KMS-11 (cell line): ENCODE measurements around the gene SGCG.

ENCODE experiments used
- H2AFZ ChIP-seq: fragments of 200-600 bp; sonication (generic); 2 replicates; pipeline ENCODE4 v1.6.1; 2016; ENCODE audit warnings: antibody characterized with exemption, mixed run types, low read depth
- H3K27ac ChIP-seq: fragments of 200-600 bp; sonication (generic); 2 replicates; pipeline ENCODE4 v1.6.1; 2016; ENCODE audit warnings: mild to moderate bottlenecking, mixed run types
- H3K27me3 ChIP-seq: fragments of 200-600 bp; sonication (generic); 2 replicates; pipeline ENCODE4 v1.6.1; 2017; ENCODE audit warnings: mild to moderate bottlenecking, low read depth, mixed run types, moderate library complexity; ENCODE audit not compliant: insufficient read depth
- H3K36me3 ChIP-seq: fragments of 200-600 bp; sonication (generic); 2 replicates; pipeline ENCODE4 v1.6.1; 2017; ENCODE audit warnings: mild to moderate bottlenecking, mixed run types; ENCODE audit not compliant: insufficient read depth
- H3K4me1 ChIP-seq: fragments of 200-600 bp; sonication (generic); 2 replicates; pipeline ENCODE4 v1.6.1; 2016; ENCODE audit warnings: mild to moderate bottlenecking, low read depth, mixed run types; ENCODE audit not compliant: poor library complexity, severe bottlenecking
- H3K4me2 ChIP-seq: fragments of 200-600 bp; sonication (generic); 2 replicates; pipeline ENCODE4 v1.7.0; 2016; ENCODE audit warnings: mild to moderate bottlenecking, mixed run types
- H3K4me3 ChIP-seq: fragments of 200-600 bp; sonication (generic); IDR thresholded peaks from 2 replicates; pipeline ENCODE4 v1.6.1; 2017; ENCODE audit warnings: low read depth, low read length, mixed read lengths; ENCODE audit not compliant: insufficient read depth
- H3K79me2 ChIP-seq: fragments of 200-600 bp; sonication (generic); 2 replicates; pipeline ENCODE4 v1.6.1; 2016; ENCODE audit warnings: low read depth, mixed run types; ENCODE audit not compliant: insufficient read depth
- H3K9ac ChIP-seq: fragments of 200-600 bp; sonication (generic); 2 replicates; pipeline ENCODE4 v1.6.1; 2016; ENCODE audit warnings: mild to moderate bottlenecking, mixed run types
- H4K20me1 ChIP-seq: fragments of 200-600 bp; sonication (generic); 2 replicates; pipeline ENCODE4 v1.6.1; 2016; ENCODE audit warnings: mild to moderate bottlenecking, mixed run types; ENCODE audit not compliant: insufficient read depth
- TF ChIP-seq, protein P1 (sequence below): fragments of 200-600 bp; sonication (generic); conservative IDR thresholded peaks from 2 replicates; pipeline ENCODE4 v1.6.1; 2017; ENCODE audit warnings: low read depth, mild to moderate bottlenecking, antibody characterized with exemption, low read length, moderate library complexity, mixed read lengths

SGCG gene

DNA sequence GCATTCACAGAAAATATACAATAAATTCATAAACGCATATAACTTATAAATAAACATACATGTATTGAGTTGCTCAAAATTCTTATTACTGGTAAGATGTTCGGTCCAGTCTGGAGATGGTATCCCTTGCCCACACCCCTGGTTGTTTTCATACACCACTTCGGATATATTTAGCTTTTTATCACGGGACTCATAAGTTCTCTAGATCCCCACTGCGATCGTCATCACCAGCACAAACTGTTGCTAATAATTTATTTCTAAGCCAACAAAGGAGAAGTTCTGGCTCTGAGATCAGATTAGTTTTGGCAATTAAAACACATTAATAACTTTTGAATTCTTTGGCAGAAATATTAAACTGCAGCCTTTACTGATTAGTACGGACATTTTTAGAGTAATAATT is 23.0 kb upstream of the SGCG start:
- Histone ChIP-seq H2AFZ (no peak overlapping the region), H3K4me1 (no peaks in the 10 kb centered on the region), H3K79me2 (no peaks in the 10 kb centered on the region), H3K27ac (no peak overlapping the region), H3K27me3 (no peaks in the 10 kb centered on the region), H3K9ac (no peak overlapping the region), H3K4me2 (no peak overlapping the region), H3K36me3 (no peaks in the 10 kb centered on the region), H4K20me1 (no peaks in the 10 kb centered on the region), H3K4me3 (no peak overlapping the region)
- TF ChIP-seq, protein P1, sequence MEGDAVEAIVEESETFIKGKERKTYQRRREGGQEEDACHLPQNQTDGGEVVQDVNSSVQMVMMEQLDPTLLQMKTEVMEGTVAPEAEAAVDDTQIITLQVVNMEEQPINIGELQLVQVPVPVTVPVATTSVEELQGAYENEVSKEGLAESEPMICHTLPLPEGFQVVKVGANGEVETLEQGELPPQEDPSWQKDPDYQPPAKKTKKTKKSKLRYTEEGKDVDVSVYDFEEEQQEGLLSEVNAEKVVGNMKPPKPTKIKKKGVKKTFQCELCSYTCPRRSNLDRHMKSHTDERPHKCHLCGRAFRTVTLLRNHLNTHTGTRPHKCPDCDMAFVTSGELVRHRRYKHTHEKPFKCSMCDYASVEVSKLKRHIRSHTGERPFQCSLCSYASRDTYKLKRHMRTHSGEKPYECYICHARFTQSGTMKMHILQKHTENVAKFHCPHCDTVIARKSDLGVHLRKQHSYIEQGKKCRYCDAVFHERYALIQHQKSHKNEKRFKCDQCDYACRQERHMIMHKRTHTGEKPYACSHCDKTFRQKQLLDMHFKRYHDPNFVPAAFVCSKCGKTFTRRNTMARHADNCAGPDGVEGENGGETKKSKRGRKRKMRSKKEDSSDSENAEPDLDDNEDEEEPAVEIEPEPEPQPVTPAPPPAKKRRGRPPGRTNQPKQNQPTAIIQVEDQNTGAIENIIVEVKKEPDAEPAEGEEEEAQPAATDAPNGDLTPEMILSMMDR, result no peak

DNA sequence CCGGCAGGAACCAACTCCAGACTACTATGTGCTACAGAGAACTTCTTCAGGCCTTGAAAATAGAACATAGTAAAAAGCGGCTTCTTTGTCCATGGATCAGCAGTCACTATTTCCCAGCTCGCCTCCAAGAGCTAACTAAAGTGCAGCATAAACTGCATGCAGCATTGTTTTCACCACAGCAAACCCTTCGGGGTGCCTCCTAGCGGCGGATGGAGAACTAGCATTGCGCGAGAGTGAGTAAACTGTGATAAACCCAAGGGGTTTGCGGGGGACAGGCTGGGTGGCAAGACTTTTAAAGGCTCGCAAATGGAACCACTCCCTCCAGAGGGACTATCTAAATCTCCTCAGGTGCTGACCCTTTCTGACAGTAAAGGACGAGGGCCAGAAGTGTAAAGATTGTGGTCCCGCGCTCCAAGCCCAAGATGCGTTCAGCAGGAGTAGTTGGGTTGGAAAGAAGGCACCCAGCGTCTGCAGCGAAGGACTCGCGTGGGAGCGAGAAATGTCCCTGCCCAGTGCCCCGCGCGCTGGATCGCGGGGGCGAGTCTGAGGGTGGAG is 21.5 kb upstream of the SGCG start:
- Histone ChIP-seq H3K9ac (no peak overlapping the region), H2AFZ (no peak overlapping the region), H3K4me1 (no peaks in the 10 kb centered on the region), H4K20me1 (no peaks in the 10 kb centered on the region), H3K4me2 (no peak overlapping the region), H3K4me3 (no peak overlapping the region), H3K36me3 (no peaks in the 10 kb centered on the region), H3K27me3 (no peaks in the 10 kb centered on the region), H3K79me2 (no peaks in the 10 kb centered on the region), H3K27ac (no peak overlapping the region)
- TF ChIP-seq, protein P1, result no peak

DNA sequence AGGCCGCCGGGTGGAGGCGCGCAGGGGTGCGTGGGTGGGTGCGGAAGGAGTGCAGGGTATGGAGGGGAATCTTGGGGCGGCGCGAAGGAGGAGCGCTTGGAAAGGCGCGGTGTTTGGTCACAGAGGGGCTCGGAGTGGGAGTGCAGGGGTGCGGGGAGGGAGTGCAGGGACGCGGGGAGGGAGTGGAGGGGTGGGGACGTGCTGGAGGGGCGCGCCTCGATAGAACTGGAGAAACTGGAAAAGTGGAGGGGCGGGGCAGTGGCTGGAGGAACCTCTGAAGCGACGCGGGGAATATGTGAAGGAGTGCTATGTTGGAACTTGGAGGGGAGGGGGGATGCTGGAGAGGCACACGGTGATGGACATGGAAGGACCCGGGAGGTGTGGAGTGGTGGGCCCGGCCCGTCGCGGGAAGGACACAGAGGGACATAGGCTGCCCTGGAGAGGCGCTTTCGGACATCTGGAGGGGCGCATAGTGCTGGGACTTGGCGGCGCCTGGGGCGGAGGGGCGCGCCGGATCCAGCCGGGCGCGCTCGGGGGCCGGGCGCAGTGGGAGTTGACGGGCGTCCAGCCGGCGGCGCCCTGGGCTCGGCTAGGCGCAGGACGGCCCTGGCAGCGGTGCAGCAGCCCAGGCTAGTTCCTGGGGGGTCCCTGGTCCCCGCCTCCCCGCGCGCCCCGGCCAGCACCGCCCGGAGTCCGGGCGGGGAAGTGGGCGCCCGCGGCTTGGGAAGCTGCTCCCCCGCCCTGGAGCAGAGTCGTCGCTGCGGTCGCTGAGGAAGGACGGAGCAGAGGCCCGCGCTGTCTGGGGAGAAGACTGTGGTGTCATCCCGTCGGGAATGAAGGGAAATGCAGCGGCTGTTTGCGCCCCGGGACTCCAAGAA is 20.8 kb upstream of the SGCG start:
- TF ChIP-seq, protein P1, result no peak
- Histone ChIP-seq H3K79me2 (no peaks in the 10 kb centered on the region), H3K4me2 (no peak overlapping the region), H3K27me3 (no peaks in the 10 kb centered on the region), H4K20me1 (no peaks in the 10 kb centered on the region), H3K4me1 (no peaks in the 10 kb centered on the region), H3K36me3 (no peaks in the 10 kb centered on the region), H3K27ac (no peak overlapping the region), H2AFZ (no peak overlapping the region), H3K4me3 (no peak overlapping the region), H3K9ac (no peak overlapping the region)

DNA sequence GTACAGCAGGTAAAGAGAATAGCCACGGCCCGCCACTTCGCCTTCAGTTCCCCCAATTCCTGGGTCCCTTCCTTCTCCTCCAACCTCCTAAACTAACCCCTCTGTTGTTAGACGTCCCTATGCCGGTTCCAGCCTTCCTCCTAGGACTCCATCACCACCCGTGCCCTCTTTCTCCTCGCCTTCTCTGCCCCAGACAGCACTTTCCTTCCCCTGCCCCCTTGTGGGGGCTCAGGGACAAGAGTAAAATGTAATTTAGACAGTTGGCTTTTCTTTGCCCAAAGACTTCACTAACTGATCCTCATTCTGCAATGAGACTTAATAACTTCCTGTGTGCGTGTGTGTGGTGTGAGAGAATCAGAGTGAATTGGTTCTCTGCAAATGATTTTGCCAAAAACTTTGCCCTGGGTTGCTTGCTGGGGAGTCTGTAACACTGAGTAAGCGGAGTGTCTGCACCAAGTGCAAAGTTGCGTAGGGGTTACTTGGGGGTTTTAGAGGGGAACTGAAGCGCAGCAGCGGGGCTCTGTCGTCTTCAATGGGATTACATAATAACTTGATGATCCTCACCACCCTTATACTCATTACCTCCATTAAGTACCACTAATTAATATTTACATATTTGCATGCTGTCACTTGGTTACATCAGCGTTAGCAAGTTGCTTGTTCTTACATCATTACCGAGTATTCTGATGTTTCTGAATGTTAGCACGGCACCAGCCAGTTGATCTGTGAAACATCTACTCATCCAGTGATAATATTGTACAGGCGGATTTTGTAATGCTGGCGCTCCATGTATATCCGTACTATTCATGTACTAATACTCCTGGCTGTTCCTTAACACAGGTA is 19.9 kb upstream of the SGCG start:
- Histone ChIP-seq H3K9ac (no peak overlapping the region), H3K79me2 (no peaks in the 10 kb centered on the region), H3K36me3 (no peaks in the 10 kb centered on the region), H3K4me1 (no peaks in the 10 kb centered on the region), H4K20me1 (no peaks in the 10 kb centered on the region), H3K27me3 (no peaks in the 10 kb centered on the region), H3K4me2 (no peak overlapping the region), H3K27ac (no peak overlapping the region), H3K4me3 (no peak overlapping the region), H2AFZ (no peak overlapping the region)
- TF ChIP-seq, protein P1, result no peak
